Neuron (in vitro differentiated cells): ENCODE measurements around the gene RUNX2.

Source experiments
- H2AFZ ChIP-seq: one replicate; pipeline ENCODE4 v1.6.1; 2013; ENCODE audit warnings: low read depth, mild to moderate bottlenecking, inconsistent platforms, low read length, moderate library complexity
- H3K27me3 ChIP-seq: one replicate; pipeline ENCODE4 v1.6.1; 2013; ENCODE audit warnings: low read length; ENCODE audit not compliant: insufficient read depth
- H3K36me3 ChIP-seq: one replicate; pipeline ENCODE4 v1.6.1; 2013; ENCODE audit warnings: low read length; ENCODE audit not compliant: insufficient read depth
- H3K4me1 ChIP-seq: one replicate; pipeline ENCODE4 v1.6.1; 2013; ENCODE audit warnings: low read length; ENCODE audit not compliant: insufficient read depth
- H3K4me3 ChIP-seq: 2 replicates; pipeline ENCODE4 v1.5.1; 2013; ENCODE audit warnings: mild to moderate bottlenecking, low read length, moderate library complexity
- H3K9me3 ChIP-seq: one replicate; pipeline ENCODE4 v1.6.1; 2013; ENCODE audit warnings: low read length

Gene RUNX2

DNA sequence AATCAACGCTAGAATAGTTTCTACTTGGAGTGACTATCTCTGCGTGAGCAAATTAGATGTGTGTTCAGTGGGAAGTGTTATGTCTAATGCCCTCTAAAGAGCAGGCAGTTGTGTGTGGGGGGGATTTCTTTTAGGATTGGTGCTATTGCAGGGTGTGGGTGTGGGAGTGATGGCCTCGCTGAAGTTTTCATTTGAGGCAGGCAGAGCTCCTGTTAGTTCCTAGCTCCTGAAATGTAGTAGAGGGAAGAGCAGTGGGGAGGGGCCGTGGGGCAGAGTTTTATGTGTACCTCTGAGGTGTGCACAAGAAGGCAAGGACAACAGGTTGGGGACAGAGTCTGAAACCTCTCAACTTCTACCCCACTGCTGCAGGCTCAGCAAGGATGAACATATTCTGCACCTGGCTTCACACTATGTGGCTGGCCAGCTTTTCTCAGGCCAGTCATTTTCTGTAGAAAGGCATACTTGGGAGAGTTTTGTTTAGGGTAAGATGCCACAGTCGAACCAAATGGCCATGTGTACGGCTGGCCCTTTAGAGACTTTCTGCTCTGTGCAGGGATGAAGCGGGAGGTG is 278.8 kb downstream of the RUNX2 start:
- Histone ChIP-seq H3K27me3 (no peaks in the 10 kb centered on the region), H3K4me3 (no peak overlapping the region), H3K4me1 (no peaks in the 10 kb centered on the region), H3K36me3 (no peaks in the 10 kb centered on the region), H2AFZ (no peak overlapping the region), H3K9me3 (no peaks in the 10 kb centered on the region)

DNA sequence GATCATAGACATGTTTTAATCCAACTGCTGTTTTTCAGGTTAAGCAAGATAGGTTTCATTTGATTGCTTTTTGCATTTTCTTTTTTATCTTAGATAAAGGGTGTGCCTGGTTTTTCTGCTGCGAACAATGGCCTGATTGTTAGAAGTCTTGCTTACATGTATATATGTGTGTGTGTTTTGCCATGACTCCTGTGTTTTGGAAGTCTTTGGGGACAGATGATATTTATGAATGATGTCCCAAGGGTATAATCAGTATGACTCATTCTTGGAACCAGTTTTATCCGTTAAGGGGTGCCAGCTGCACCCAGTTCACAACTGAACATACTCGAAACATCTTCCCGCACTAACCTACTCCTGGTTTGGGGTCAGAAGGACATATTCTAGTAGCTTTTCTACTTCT is 279.7 kb downstream of the RUNX2 start:
- no peak overlapping the region for H3K4me3 ChIP-seq
- no peaks in the 10 kb centered on the region for H3K27me3 ChIP-seq
- H3K4me1 ChIP-seq = no peaks in the 10 kb centered on the region
- H3K36me3 ChIP-seq = no peaks in the 10 kb centered on the region
- no peak overlapping the region for H2AFZ ChIP-seq
- H3K9me3 ChIP-seq = no peaks in the 10 kb centered on the region

DNA sequence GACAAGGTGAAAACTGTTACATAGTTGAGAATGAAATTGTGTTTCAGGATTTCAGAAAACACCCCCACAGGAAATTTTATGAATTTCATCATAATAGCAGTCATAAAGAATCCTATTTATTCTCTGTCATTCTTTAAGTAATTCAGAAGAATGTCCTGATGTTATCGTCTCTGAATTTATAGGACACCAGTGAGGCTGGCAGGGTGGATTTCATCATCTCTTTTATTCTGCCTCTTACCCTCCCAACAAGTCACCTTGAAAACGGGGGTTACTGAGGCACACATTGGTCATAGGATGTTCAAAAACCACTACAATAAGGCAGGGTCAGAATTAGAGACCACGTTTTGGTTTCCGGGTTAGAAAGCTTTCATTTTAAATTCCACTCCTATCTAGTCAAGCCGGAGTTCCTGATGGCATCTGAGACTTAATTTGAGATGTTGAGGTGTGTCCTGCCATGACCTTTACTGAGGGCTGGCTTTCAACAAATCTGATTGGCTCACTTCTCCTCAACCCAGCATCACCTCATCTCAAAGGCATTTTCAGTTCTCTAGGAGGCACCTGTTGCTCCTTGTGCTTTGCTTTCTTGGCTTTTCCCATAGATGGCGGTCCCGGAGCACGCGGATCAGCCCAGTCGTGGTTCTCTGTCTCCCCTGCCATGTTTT is 280.3 kb downstream of the RUNX2 start:
- Histone ChIP-seq H3K9me3 (no peaks in the 10 kb centered on the region), H2AFZ (no peak overlapping the region), H3K4me3 (no peak overlapping the region), H3K4me1 (no peaks in the 10 kb centered on the region), H3K36me3 (no peaks in the 10 kb centered on the region), H3K27me3 (no peaks in the 10 kb centered on the region)

DNA sequence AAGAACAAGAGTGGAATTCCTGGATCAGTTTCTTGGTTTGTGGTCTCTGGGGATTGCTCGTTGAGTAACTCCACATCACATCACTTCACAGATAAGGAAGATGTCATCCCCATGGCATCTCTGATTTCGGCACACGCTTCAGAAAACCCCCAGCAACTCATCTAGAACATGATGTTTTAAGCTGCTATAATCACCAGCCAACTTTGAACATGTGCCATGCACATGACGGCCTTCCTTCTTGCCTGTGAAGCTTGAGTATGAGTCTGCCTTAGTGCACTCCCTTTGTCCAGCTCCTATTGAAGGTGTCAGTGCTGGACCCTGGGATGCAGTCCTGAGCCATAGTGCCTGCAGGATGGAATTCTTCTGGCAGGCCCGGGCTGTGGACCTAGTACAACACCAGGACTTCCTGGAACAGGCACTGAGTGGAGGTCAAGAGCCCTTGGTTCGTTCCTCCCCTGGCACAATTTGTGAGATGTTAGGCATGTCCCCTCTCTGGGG is 281.1 kb downstream of the RUNX2 start:
- Histone ChIP-seq H3K4me3 (no peak overlapping the region), H2AFZ (no peak overlapping the region), H3K4me1 (no peaks in the 10 kb centered on the region), H3K9me3 (no peaks in the 10 kb centered on the region), H3K27me3 (no peaks in the 10 kb centered on the region), H3K36me3 (no peaks in the 10 kb centered on the region)

DNA sequence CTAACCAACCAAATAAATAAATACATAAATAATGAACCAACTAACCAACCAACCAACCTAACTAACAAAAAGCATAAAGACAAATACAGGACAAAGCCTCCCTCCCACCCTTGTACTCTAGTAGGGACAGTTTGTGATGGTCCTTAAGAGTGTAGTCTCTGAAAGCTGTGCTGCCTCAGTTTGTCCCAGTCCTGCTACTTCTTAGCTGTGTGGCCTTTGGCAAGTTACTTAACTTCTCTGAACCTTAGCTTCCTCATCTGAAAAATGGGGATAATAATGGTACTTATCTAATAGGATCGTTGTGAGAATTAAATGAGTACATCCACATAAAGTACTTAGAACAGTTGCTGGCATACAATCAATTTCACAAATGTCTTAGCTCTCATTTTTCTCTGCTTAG is 282.2 kb downstream of the RUNX2 start:
- no peaks in the 10 kb centered on the region for H3K36me3 ChIP-seq
- no peak overlapping the region for H3K4me3 ChIP-seq
- H3K27me3 ChIP-seq = no peaks in the 10 kb centered on the region
- H2AFZ ChIP-seq = no peak overlapping the region
- H3K4me1 ChIP-seq = no peaks in the 10 kb centered on the region
- H3K9me3 ChIP-seq = no peaks in the 10 kb centered on the region

DNA sequence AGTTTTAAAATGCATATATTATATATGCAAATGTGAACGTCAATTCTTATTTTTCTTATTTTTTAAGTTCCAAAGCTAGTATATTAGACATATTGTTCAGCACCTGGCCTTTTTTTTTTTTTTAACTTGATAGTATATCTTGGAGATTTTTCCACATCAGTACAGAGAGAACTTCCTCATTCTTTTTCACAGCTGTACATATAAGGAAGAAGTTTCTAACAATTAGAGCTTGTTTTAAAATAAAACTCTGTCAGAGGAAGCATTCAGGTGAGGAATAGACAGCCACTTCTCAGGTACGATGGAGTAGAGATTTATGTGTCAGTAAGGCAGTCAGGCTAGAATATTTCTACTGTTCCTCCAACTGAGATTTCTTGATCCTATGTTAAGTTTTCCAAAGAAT is 282.7 kb downstream of the RUNX2 start:
- Histone ChIP-seq H3K4me1 (no peaks in the 10 kb centered on the region), H2AFZ (no peak overlapping the region)

DNA sequence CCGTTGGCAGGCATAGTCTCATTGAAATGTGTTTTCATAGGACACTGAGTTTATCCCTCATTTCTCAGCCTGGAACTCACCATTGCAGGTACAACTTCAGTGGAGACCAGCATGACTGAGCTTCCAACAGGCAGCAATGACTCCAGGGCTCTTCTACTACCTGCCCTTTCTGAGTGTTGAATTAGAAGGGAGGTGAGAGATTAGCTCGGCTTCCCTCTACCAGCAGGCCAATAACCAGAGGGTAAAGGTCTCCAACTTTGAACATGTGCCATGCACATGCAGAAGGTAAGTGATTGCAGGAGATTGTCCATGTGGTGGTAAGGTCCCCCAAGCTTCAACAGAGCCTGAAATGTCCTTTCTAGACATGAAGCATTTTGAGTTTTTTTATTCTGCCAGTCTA is 283.4 kb downstream of the RUNX2 start:
- no peaks in the 10 kb centered on the region for H3K27me3 ChIP-seq
- no peaks in the 10 kb centered on the region for H3K36me3 ChIP-seq
- H3K9me3 ChIP-seq = no peaks in the 10 kb centered on the region
- no peaks in the 10 kb centered on the region for H3K4me1 ChIP-seq
- H2AFZ ChIP-seq = no peak overlapping the region
- no peak overlapping the region for H3K4me3 ChIP-seq

More for the DNA sequence above, 282.7 kb downstream of the RUNX2 start:
- Histone ChIP-seq H3K9me3 (no peaks in the 10 kb centered on the region), H3K36me3 (no peaks in the 10 kb centered on the region), H3K27me3 (no peaks in the 10 kb centered on the region), H3K4me3 (no peak overlapping the region)

DNA sequence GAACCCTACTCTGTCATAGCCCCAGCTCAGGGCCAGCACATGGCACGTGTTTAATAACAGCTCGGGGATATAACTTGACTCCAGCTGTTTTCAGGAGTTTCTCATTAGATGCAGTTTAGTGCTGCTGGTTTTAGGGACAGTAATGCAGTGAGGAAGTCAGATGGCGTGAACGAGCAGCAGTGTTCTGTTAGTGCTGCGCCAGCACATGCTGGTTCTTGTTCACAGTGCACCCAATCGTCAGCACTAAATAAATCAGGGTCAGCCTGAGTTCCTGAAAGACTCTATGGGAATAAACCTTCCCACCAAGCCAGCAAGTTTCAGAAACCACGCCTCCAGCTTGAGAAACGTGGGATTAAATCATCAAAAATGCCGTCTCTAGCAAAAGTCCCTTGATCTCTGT is 285.5 kb downstream of the RUNX2 start:
- Histone ChIP-seq H3K4me3 (no peak overlapping the region), H2AFZ (no peak overlapping the region)

DNA sequence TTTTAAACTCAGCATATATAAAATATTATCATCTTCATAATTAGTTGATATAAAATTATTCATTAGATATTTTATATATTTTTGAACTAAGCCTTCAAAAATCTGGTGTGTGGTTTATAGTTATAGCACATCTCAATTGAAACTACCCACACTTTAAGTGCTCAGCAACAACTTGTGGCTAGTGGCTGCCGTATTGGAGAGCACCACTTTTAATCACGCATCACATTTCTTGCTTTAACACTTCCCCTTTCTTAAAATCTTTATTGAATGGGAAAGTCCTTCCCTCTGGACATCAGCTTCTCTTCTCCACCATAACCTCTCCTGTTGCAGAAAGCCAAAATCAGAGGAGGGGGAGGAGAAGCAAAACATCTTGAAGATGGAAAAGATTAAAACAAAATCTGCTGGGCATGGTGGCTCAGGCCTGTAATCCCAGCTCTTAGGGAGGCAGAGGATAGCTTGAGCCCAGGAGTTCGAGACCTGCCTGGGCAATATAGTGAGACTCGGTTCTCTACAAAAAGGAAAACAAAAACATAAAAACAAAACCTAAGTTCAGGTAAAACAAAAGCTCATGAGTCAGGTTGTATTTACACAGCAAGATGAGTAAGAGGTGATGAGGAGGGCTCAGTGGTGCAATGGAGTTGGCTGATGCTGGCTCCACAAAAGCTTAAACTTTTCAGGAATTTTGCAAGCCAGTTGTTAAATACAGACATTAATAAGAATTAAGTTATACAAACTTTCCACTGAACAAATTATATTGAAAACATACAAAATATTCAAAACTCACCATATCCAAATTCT is 286.6 kb downstream of the RUNX2 start:
- no peaks in the 10 kb centered on the region for H3K36me3 ChIP-seq
- H3K27me3 ChIP-seq = no peaks in the 10 kb centered on the region
- no peak overlapping the region for H2AFZ ChIP-seq
- H3K4me1 ChIP-seq = no peaks in the 10 kb centered on the region
- no peaks in the 10 kb centered on the region for H3K9me3 ChIP-seq
- no peak overlapping the region for H3K4me3 ChIP-seq

More for the DNA sequence above, 285.5 kb downstream of the RUNX2 start:
- H3K9me3 ChIP-seq = no peaks in the 10 kb centered on the region
- no peaks in the 10 kb centered on the region for H3K36me3 ChIP-seq
- H3K4me1 ChIP-seq = no peaks in the 10 kb centered on the region
- H3K27me3 ChIP-seq = no peaks in the 10 kb centered on the region

DNA sequence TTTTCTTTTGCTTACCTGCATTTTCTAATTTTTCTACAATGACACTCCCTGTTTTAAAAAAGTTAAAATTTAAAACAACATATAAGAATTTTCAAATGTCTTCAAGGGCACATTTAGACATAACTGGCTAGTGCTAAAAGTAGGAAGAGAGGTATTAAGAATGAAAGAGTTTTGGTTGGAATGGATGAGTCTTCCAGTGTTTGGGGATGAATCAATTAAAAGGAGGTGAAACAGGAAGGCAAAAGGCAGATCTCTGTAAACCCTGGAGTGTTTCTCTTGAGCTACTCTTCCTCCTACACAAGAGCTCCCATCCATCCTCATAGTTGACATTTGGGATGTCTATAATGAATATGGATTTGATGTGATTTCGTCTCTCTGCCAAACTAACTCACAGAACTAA is 288.1 kb downstream of the RUNX2 start:
- H3K9me3 ChIP-seq = no peaks in the 10 kb centered on the region
- no peaks in the 10 kb centered on the region for H3K27me3 ChIP-seq
- no peak overlapping the region for H2AFZ ChIP-seq
- no peak overlapping the region for H3K4me3 ChIP-seq
- no peaks in the 10 kb centered on the region for H3K4me1 ChIP-seq
- no peaks in the 10 kb centered on the region for H3K36me3 ChIP-seq

DNA sequence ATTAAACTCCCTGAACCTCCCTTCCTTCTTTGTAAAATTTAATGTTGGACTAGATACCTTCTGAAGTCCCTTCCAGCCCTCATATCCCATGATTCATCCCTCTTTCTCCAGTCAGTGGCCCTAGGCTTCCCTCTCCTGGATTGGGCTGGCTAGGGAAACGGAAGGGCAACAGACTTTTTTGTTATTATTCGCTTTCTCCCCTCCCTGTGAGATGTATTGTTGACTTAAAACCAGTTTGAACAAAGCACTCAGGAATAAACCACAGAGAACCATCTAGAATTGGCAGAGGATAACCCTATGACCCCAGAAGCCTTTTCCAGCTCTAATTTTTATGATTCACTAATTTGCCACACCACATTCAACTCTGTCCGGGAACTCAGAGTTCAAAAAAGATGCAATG is 289.3 kb downstream of the RUNX2 start:
- Histone ChIP-seq H3K27me3 (no peaks in the 10 kb centered on the region), H3K4me1 (no peaks in the 10 kb centered on the region), H3K4me3 (no peak overlapping the region)

DNA sequence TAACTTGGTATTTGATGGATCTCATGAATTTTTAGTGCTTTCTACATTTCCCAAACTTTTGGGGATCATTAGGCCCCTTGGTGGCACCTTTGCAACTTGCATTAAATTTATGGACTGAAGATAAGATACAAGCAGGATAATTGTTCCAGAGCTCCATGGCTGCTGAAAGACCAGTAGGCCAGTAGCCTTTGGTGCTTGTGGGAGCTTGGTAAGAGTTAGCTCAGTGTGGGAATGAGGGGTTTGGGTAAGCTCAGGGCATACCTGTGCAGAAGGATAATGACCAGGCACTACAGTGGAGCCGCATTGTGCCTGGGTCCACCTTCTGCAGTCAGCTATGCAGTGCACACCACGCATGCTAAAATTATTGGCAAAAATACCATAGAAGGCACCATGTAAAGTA is 290.1 kb downstream of the RUNX2 start:
- Histone ChIP-seq H3K9me3 (no peaks in the 10 kb centered on the region), H3K4me1 (no peaks in the 10 kb centered on the region), H2AFZ (no peak overlapping the region), H3K36me3 (no peaks in the 10 kb centered on the region), H3K27me3 (no peaks in the 10 kb centered on the region), H3K4me3 (no peak overlapping the region)

More for the DNA sequence above, 289.3 kb downstream of the RUNX2 start:
- Histone ChIP-seq H2AFZ (no peak overlapping the region), H3K36me3 (no peaks in the 10 kb centered on the region), H3K9me3 (no peaks in the 10 kb centered on the region)

DNA sequence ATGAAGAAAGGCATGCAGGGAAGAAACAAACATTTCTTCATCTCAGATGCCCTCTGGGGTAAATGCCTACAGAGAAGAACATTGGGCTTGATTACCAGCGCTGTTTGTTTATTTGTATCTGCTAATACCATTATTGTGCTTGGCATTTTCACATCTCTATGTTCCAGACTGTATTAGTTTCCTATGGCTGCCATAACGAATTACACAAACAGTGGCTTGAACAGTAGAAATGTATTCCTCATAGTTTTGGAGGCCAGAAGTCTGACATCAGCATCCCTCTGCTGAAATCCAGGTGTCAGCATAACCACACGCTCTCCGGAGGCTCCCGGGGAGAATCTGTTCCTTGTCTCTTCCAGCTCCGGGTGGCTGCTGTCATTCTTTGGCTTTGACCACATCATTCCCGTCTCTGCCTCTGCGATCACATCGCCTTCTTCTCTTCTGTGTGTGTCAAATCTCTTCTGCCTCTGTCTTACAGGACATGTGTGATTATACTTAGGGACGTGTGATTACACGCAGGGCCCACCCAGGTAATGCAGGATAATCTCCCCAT is 291.2 kb downstream of the RUNX2 start:
- Histone ChIP-seq H3K4me3 (no peak overlapping the region), H3K9me3 (no peaks in the 10 kb centered on the region), H3K36me3 (no peaks in the 10 kb centered on the region), H3K4me1 (no peaks in the 10 kb centered on the region), H3K27me3 (no peaks in the 10 kb centered on the region), H2AFZ (no peak overlapping the region)
